ENCODE data around the gene NFE2L3.
"Not testable (repeated sequence)": the region's sequence is repeated elsewhere in the genome, so short reads cannot be mapped to it uniquely, and the experiment has no call there.

GRCh38 chr7:26184281-26185101, 32.5 kb downstream of the NFE2L3 start:
- not testable (repeated sequence) for TF ChIP-seq CTCF, POLR2A (IDR thresholded peaks at IDR 0.05)
